Right lobe of liver (tissue), 4 donors: ENCODE results near the gene FTSJ1.

Source experiments
- POLR2A ChIP-seq: fragments of 450-650 bp; IDR thresholded peaks from one replicate; pipeline ENCODE4 v1.6.1; 2017; ENCODE audit warnings: antibody characterized with exemption, mild to moderate bottlenecking
- TF ChIP-seq, protein P1 (sequence below), 4 donors: fragments of 200-600 bp in 3 of 4; fragments of 450-650 bp in 1 of 4; IDR thresholded peaks; one replicate each; pipeline versions ENCODE4 v1.5.1 to v1.8.0; 2016 to 2022; ENCODE audit warnings: antibody characterized with exemption in 4 of 4, mild to moderate bottlenecking in 2 of 4
- donor health status: DM: no; HTN: no; CAD: no.
- donor health status: DM: no; HTN: no; CAD: no.
- donor health status: DM: no; HTN: yes; CAD: no.

GRCh38 chrX:48530736-48531135 lies 54.7 kb downstream of the FTSJ1 start:
- TF ChIP-seq, protein P1, sequence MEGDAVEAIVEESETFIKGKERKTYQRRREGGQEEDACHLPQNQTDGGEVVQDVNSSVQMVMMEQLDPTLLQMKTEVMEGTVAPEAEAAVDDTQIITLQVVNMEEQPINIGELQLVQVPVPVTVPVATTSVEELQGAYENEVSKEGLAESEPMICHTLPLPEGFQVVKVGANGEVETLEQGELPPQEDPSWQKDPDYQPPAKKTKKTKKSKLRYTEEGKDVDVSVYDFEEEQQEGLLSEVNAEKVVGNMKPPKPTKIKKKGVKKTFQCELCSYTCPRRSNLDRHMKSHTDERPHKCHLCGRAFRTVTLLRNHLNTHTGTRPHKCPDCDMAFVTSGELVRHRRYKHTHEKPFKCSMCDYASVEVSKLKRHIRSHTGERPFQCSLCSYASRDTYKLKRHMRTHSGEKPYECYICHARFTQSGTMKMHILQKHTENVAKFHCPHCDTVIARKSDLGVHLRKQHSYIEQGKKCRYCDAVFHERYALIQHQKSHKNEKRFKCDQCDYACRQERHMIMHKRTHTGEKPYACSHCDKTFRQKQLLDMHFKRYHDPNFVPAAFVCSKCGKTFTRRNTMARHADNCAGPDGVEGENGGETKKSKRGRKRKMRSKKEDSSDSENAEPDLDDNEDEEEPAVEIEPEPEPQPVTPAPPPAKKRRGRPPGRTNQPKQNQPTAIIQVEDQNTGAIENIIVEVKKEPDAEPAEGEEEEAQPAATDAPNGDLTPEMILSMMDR (IDR thresholded peaks at IDR 0.05), result no peak
- TF ChIP-seq POLR2A, result no peak
